ENCODE data around the gene NEK7. TPM values are rescaled to one million over a fixed set of nuclear protein-coding genes. Genes with fewer than 3 reads are reported as not detected.

The NEK7 gene
- total RNA-seq, 4 donors from 2014 or later, result 50.4 to 71.6 (median 57.3) TPM

- WGBS, 2 donors, result 72 to 84% methylated on average over 3 of the region's 3 CpGs
Measured at GRCh38 chr1:198268784-198269645, 112.2 kb downstream of the NEK7 start.

GRCh38 chr1:198269646-198269940 is 112.8 kb downstream of the NEK7 start:
- intact Hi-C loops (cut with DNase I; ENCODE audit: low total_unique reads), result no loop called here
- no peak overlapping the region for H3K4me3 ChIP-seq (ENCODE audit: low read depth, poor library complexity, severe bottlenecking)
- TF ChIP-seq POLR2A (IDR thresholded peaks at IDR 0.05), result no peak
- TF ChIP-seq, protein P1, sequence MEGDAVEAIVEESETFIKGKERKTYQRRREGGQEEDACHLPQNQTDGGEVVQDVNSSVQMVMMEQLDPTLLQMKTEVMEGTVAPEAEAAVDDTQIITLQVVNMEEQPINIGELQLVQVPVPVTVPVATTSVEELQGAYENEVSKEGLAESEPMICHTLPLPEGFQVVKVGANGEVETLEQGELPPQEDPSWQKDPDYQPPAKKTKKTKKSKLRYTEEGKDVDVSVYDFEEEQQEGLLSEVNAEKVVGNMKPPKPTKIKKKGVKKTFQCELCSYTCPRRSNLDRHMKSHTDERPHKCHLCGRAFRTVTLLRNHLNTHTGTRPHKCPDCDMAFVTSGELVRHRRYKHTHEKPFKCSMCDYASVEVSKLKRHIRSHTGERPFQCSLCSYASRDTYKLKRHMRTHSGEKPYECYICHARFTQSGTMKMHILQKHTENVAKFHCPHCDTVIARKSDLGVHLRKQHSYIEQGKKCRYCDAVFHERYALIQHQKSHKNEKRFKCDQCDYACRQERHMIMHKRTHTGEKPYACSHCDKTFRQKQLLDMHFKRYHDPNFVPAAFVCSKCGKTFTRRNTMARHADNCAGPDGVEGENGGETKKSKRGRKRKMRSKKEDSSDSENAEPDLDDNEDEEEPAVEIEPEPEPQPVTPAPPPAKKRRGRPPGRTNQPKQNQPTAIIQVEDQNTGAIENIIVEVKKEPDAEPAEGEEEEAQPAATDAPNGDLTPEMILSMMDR (IDR thresholded peaks at IDR 0.05), result no peak
- 77 to 94% methylated on average over 1 of the region's 1 CpG for WGBS, 2 donors
- no peak for DNase-seq (ENCODE audit: low spot score in 2 of 2)

More at GRCh38 chr1:198268784-198269645, 112.2 kb downstream of the NEK7 start:
- no peak for TF ChIP-seq POLR2A (IDR thresholded peaks at IDR 0.05)
- TF ChIP-seq, protein P1 (IDR thresholded peaks at IDR 0.05), result no peak
- intact Hi-C loops (cut with DNase I; ENCODE audit: low total_unique reads), result no loop called here
- DNase-seq (ENCODE audit: low spot score in 2 of 2), result no peak
- no peak overlapping the region for H3K4me3 ChIP-seq (ENCODE audit: low read depth, poor library complexity, severe bottlenecking)

- H3K4me3 ChIP-seq (ENCODE audit: low read depth, poor library complexity, severe bottlenecking), result no peak overlapping the region
- DNase-seq (ENCODE audit: low spot score in 2 of 2), result no peak
- TF ChIP-seq, protein P1 (IDR thresholded peaks at IDR 0.05), result no peak
- TF ChIP-seq POLR2A (IDR thresholded peaks at IDR 0.05), result no peak
- 86 to 89% methylated on average over 1 of the region's 1 CpG for WGBS, 2 donors
- intact Hi-C loops (cut with DNase I; ENCODE audit: low total_unique reads), result no loop called here
Measured at GRCh38 chr1:198270273-198270828, 113.6 kb downstream of the NEK7 start.

DNA sequence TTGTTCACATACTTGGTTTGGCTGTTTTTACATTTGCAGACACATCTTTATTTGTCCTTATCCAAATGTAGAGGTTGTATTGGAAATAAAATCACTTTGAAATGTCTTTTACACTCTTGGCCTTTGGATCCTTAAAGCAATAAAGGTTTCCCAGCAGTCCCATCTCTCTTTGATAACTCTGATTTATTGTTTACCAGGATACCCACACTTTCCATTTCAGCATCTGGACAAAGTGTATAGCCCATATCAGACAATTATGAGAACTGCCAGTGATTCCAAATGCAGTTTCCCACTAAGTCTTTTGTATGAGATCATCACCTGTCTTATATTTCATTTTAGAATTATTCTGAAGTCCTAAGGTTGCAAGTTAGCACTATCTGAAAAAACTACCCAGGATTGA is 114.7 kb downstream of the NEK7 start:
- no peak overlapping the region for H3K4me3 ChIP-seq (ENCODE audit: low read depth, poor library complexity, severe bottlenecking)
- TF ChIP-seq, protein P1 (IDR thresholded peaks at IDR 0.05), result no peak
- TF ChIP-seq POLR2A (IDR thresholded peaks at IDR 0.05), result no peak
- intact Hi-C loops (cut with DNase I; ENCODE audit: low total_unique reads), result no loop called here
- no peak for DNase-seq (ENCODE audit: low spot score in 2 of 2)

- H3K4me3 ChIP-seq (ENCODE audit: low read depth, poor library complexity, severe bottlenecking), result no peak overlapping the region
- TF ChIP-seq, protein P1 (IDR thresholded peaks at IDR 0.05), result no peak
- TF ChIP-seq POLR2A (IDR thresholded peaks at IDR 0.05), result no peak
- 45 to 70% methylated on average over 1 of the region's 1 CpG for WGBS, 2 donors
- intact Hi-C loops (cut with DNase I; ENCODE audit: low total_unique reads), result no loop called here
- no peak for DNase-seq (ENCODE audit: low spot score in 2 of 2)
Measured at GRCh38 chr1:198272492-198272891, 115.7 kb downstream of the NEK7 start.

Measured in lower leg skin (tissue), 4 donors.